HepG2 (cell line): ENCODE measurements around the gene LSS. TPM values are rescaled to one million over a fixed set of nuclear protein-coding genes. Genes with fewer than 3 reads are reported as not detected.

Source experiments
- AKAP8 ChIP-seq: sonication (generic); formaldehyde crosslinking; IDR thresholded peaks from 2 replicates; pipeline ENCODE4 v1.5.1; 2020; ENCODE audit warnings: mild to moderate bottlenecking, missing genetic modification reagents
- E2F1 ChIP-seq: sonication (generic); formaldehyde crosslinking; IDR thresholded peaks from 2 replicates; pipeline ENCODE4 v1.5.0; 2020; ENCODE audit warnings: missing genetic modification reagents
- ERF ChIP-seq: IDR thresholded peaks from 2 replicates; pipeline ENCODE4 v1.6.1; 2018; ENCODE audit warnings: missing biosample characterization, missing genetic modification reagents
- HIC2 ChIP-seq: sonication (generic); formaldehyde crosslinking; IDR thresholded peaks from 2 replicates; pipeline ENCODE4 v1.9.0; 2022; ENCODE audit warnings: low read depth, missing genetic modification reagents
- HINFP ChIP-seq: sonication (generic); formaldehyde crosslinking; IDR thresholded peaks from 2 replicates; pipeline ENCODE4 v1.4.0; 2020; ENCODE audit warnings: low read depth, mild to moderate bottlenecking, missing genetic modification reagents
- JUND ChIP-seq: sonication (generic); formaldehyde crosslinking; IDR thresholded peaks from 2 replicates; pipeline ENCODE4 v1.8.0; 2022; ENCODE audit warnings: mild to moderate bottlenecking, missing genetic modification reagents
- KDM5B ChIP-seq: sonication (generic); formaldehyde crosslinking; IDR thresholded peaks from 2 replicates; pipeline ENCODE4 v1.4.0; 2020; ENCODE audit warnings: missing genetic modification reagents, mild to moderate bottlenecking, borderline replicate concordance
- NR2C2 ChIP-seq: sonication (generic); formaldehyde crosslinking; IDR thresholded peaks from 2 replicates; pipeline ENCODE4 v1.4.0; 2020; ENCODE audit warnings: missing genetic modification reagents, mild to moderate bottlenecking, moderate library complexity, borderline replicate concordance
- NR2F1 ChIP-seq, 2 experiments: fragments of 450-650 bp in 1 of 2; formaldehyde crosslinking in 1 of 2; IDR thresholded peaks; 2 replicates each; pipeline versions ENCODE4 v1.5.0 to v1.6.1; 2016 to 2020; ENCODE audit warnings: mild to moderate bottlenecking in 1 of 2, missing compliant biosample characterization in 1 of 2, missing genetic modification reagents in 1 of 2, moderate library complexity in 1 of 2
- PAWR ChIP-seq: sonication (generic); formaldehyde crosslinking; IDR thresholded peaks from 2 replicates; pipeline ENCODE4 v1.4.0; 2020; ENCODE audit warnings: missing genetic modification reagents, mild to moderate bottlenecking, borderline replicate concordance
- SRSF1 ChIP-seq: fragments of 200-400 bp; formaldehyde crosslinking; optimal IDR thresholded peaks from 2 replicates; pipeline ENCODE3; 2017; ENCODE audit warnings: mild to moderate bottlenecking, low read depth, low read length, moderate library complexity
- XRCC5 ChIP-seq: fragments of 200-400 bp; formaldehyde crosslinking; optimal IDR thresholded peaks from 2 replicates; pipeline ENCODE3; 2017; ENCODE audit warnings: mild to moderate bottlenecking, low read length
- ZC3H13 ChIP-seq: sonication (generic); formaldehyde crosslinking; IDR thresholded peaks from 2 replicates; pipeline ENCODE4 v1.8.1; 2023; ENCODE audit warnings: mild to moderate bottlenecking, missing genetic modification reagents, moderate library complexity
- ZFAT ChIP-seq: sonication (generic); formaldehyde crosslinking; conservative IDR thresholded peaks from 2 replicates; pipeline ENCODE4 v1.8.1; 2023; ENCODE audit warnings: missing genetic modification reagents, inconsistent platforms
- ZMAT3 ChIP-seq: sonication (generic); formaldehyde crosslinking; conservative IDR thresholded peaks from 2 replicates; pipeline ENCODE4 v1.7.0; 2021; ENCODE audit warnings: missing genetic modification reagents
- ZNF382 ChIP-seq: sonication (generic); formaldehyde crosslinking; IDR thresholded peaks from 2 replicates; pipeline ENCODE4 v1.5.0; 2020; ENCODE audit warnings: missing genetic modification reagents, mild to moderate bottlenecking, borderline replicate concordance
- ZNF660 ChIP-seq: sonication (generic); formaldehyde crosslinking; IDR thresholded peaks from 2 replicates; pipeline ENCODE4 v1.5.1; 2020; ENCODE audit warnings: mild to moderate bottlenecking, low read depth, missing genetic modification reagents, borderline replicate concordance
- ZNF687 ChIP-seq: sonication (generic); formaldehyde crosslinking; IDR thresholded peaks from 2 replicates; pipeline ENCODE4 v1.5.1; 2020; ENCODE audit warnings: mild to moderate bottlenecking, missing genetic modification reagents, moderate library complexity
- ZNF768 ChIP-seq: sonication (generic); formaldehyde crosslinking; IDR thresholded peaks from 2 replicates; pipeline ENCODE4 v1.4.0; 2020; ENCODE audit warnings: missing genetic modification reagents
- ZNF792 ChIP-seq: IDR thresholded peaks from 2 replicates; pipeline ENCODE4 v1.6.1; 2016
- ZSCAN22 ChIP-seq: sonication (generic); formaldehyde crosslinking; IDR thresholded peaks from 2 replicates; pipeline ENCODE4 v1.4.0; 2020; ENCODE audit warnings: mild to moderate bottlenecking, missing genetic modification reagents
- polyA plus RNA-seq, 8 experiments: library from polyadenylated mRNA; depleted of rRNA in 3 of 8; stranded (reverse) in 7 of 8; unstranded in 1 of 8; fragments of >200 nt; fragmentation: Illumina TruSeq in 4 of 8; extraction: Trizol in 4 of 8; gene quantifications; 2 replicates each; pipeline versions ENCODE4 v1.2.1 to v1.2.3, GENCODE V29; 2011 to 2016; ENCODE audit warnings: low read depth in 4 of 8, missing spikeins in 1 of 8, mixed read lengths in 1 of 8; ENCODE audit not compliant: insufficient read depth in 1 of 8
- total RNA-seq, 5 experiments: library from RNA; depleted of rRNA; stranded (reverse); fragments of >200 nt; fragmentation: Illumina TruSeq; extraction: Trizol; gene quantifications; 2 replicates each; pipeline ENCODE4 v1.2.3, GENCODE V29; 2016; ENCODE audit warnings: low read depth in 1 of 5

The LSS gene
- total and polyA plus RNA-seq, 2 of the 13 experiments (the other 11 are each of a cell fraction or from before 2014, with no cell fraction given), result 72.6 to 113 TPM

- TF ChIP-seq HINFP (CRISPR knock-in tag), result no peak
- TF ChIP-seq NR2F1 (CRISPR knock-in tag; IDR thresholded peaks at IDR 0.05), result peak in 1 of 2 experiments; percentile 41; a peak in 1 of 4 replicates
- no peak for TF ChIP-seq NR2C2 (CRISPR knock-in tag)
- peak; percentile 64; the same call in 1 of the 2 replicates for TF ChIP-seq ZC3H13 (CRISPR knock-in tag)
- TF ChIP-seq HIC2 (CRISPR knock-in tag), result 0 out of 2 replicates have a peak, but pooled peaks have one; percentile 31
- TF ChIP-seq JUND (CRISPR knock-in tag), result peak; percentile 15; the same call in 1 of the 2 replicates
- peak; percentile 20 for TF ChIP-seq XRCC5
- TF ChIP-seq ZNF687 (CRISPR knock-in tag), result peak; percentile 71
- TF ChIP-seq ZMAT3 (CRISPR knock-in tag), result peak; percentile 78; the same call in 1 of the 2 replicates
- TF ChIP-seq AKAP8, result peak; percentile 34; the same call in 1 of the 2 replicates
- TF ChIP-seq ERF, result no peak
- no peak for TF ChIP-seq ZFAT (CRISPR knock-in tag)
- TF ChIP-seq ZNF660 (CRISPR knock-in tag), result no peak
- no peak for TF ChIP-seq ZSCAN22 (CRISPR knock-in tag)
- 0 out of 2 replicates have a peak, but pooled peaks have one; percentile 36 for TF ChIP-seq E2F1 (CRISPR knock-in tag)
- TF ChIP-seq ZNF792, result 0 out of 2 replicates have a peak, but pooled peaks have one; percentile 53
- TF ChIP-seq PAWR (CRISPR knock-in tag), result no peak
- TF ChIP-seq ZNF768 (CRISPR knock-in tag), result peak; percentile 44; the same call in 1 of the 2 replicates
- TF ChIP-seq ZNF382 (CRISPR knock-in tag), result no peak
- peak; percentile 68 for TF ChIP-seq KDM5B (CRISPR knock-in tag)
- TF ChIP-seq SRSF1, result no peak
Measured at GRCh38 chr21:46228345-46229051, at the start of gene LSS (continued).
